ENCODE measurements around the gene UBIAD1.
A peak's percentile ranks its signal among the peaks of the same experiment; 100 is the strongest.

DNA sequence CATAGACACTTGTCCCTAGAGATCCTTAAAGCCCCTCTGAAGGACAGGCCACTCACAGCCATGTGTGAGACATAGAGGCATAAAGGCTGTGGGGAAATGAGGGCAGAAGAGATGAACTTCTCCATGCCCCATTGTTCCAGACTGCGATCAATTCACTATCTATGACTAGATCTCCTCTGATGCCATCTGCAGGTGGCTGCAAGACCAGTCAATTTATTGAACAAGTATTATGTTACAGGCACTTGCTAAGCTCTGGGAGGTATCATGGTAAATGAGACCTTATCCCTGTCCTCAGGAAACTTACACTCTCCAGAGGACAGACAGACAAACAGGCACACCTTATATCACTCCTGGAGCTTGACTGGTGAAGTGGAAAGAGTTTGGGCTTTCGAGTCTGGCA, 22.9 kb downstream of the UBIAD1 start:
- TF ChIP-seq, protein P1, sequence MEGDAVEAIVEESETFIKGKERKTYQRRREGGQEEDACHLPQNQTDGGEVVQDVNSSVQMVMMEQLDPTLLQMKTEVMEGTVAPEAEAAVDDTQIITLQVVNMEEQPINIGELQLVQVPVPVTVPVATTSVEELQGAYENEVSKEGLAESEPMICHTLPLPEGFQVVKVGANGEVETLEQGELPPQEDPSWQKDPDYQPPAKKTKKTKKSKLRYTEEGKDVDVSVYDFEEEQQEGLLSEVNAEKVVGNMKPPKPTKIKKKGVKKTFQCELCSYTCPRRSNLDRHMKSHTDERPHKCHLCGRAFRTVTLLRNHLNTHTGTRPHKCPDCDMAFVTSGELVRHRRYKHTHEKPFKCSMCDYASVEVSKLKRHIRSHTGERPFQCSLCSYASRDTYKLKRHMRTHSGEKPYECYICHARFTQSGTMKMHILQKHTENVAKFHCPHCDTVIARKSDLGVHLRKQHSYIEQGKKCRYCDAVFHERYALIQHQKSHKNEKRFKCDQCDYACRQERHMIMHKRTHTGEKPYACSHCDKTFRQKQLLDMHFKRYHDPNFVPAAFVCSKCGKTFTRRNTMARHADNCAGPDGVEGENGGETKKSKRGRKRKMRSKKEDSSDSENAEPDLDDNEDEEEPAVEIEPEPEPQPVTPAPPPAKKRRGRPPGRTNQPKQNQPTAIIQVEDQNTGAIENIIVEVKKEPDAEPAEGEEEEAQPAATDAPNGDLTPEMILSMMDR (conservative IDR thresholded peaks at IDR 0.05; ENCODE audit: low read length) = peak; percentile 30; the same call in 1 of the 2 replicates
- no peak for TF ChIP-seq EZH2phosphoT487 (IDR thresholded peaks at IDR 0.05; ENCODE audit: borderline replicate concordance, low read depth, low read length)

Measured in OCI-LY7 (cell line).